ENCODE results near the gene ARHGAP5.

The ARHGAP5 gene

GRCh38 chr14:32085845-32086383, 8.8 kb downstream of the ARHGAP5 start:
- Histone ChIP-seq H3K9me2 (ENCODE audit: low read depth, low read length) (no peaks in the 10 kb centered on the region), H3K4me2 (ENCODE audit: low read length) (no peak overlapping the region), H3K9ac (ENCODE audit: low read length) (no peak overlapping the region), H3K36me3 (ENCODE audit: insufficient read depth, low read length) (no peaks in the 10 kb centered on the region), H3K9me3 (ENCODE audit: low read length) (no peaks in the 10 kb centered on the region), H3K27ac (ENCODE audit: low read depth, low read length, poor library complexity, severe bottlenecking) (no peak overlapping the region), H3K79me2 (ENCODE audit: insufficient read depth, low read length) (no peaks in the 10 kb centered on the region), H2AFZ (ENCODE audit: low read length) (no peak overlapping the region), H3K4me1 (ENCODE audit: insufficient read depth, low read length, severe bottlenecking) (no peaks in the 10 kb centered on the region), H4K20me1 (ENCODE audit: insufficient read depth, low read length) (no peaks in the 10 kb centered on the region), H3K27me3 (ENCODE audit: insufficient read depth, low read length) (no peaks in the 10 kb centered on the region), H3K4me3 (ENCODE audit: low read depth, low read length, poor library complexity, severe bottlenecking) (no peak overlapping the region), H3F3A (ENCODE audit: insufficient read depth, low read length) (no peaks in the 10 kb centered on the region)
- no peak for TF ChIP-seq CTCF (IDR thresholded peaks at IDR 0.05; ENCODE audit: low read length)
- no peak for TF ChIP-seq EZH2 (IDR thresholded peaks at IDR 0.05; ENCODE audit: borderline replicate concordance, low read length)

GRCh38 chr14:32087173-32087861, 10.2 kb downstream of the ARHGAP5 start:
- Histone ChIP-seq H2AFZ (ENCODE audit: low read length) (no peak overlapping the region), H3K27ac (ENCODE audit: low read depth, low read length, poor library complexity, severe bottlenecking) (no peak overlapping the region), H3K27me3 (ENCODE audit: insufficient read depth, low read length) (no peaks in the 10 kb centered on the region), H3K9me2 (ENCODE audit: low read depth, low read length) (no peaks in the 10 kb centered on the region), H3F3A (ENCODE audit: insufficient read depth, low read length) (no peaks in the 10 kb centered on the region), H3K4me3 (ENCODE audit: low read depth, low read length, poor library complexity, severe bottlenecking) (no peak overlapping the region), H4K20me1 (ENCODE audit: insufficient read depth, low read length) (no peaks in the 10 kb centered on the region), H3K9ac (ENCODE audit: low read length) (no peak overlapping the region), H3K9me3 (ENCODE audit: low read length) (no peaks in the 10 kb centered on the region), H3K4me2 (ENCODE audit: low read length) (no peak overlapping the region), H3K36me3 (ENCODE audit: insufficient read depth, low read length) (no peaks in the 10 kb centered on the region), H3K79me2 (ENCODE audit: insufficient read depth, low read length) (no peaks in the 10 kb centered on the region), H3K4me1 (ENCODE audit: insufficient read depth, low read length, severe bottlenecking) (no peaks in the 10 kb centered on the region)
- TF ChIP-seq CTCF (IDR thresholded peaks at IDR 0.05; ENCODE audit: low read length) (no peak), EZH2 (IDR thresholded peaks at IDR 0.05; ENCODE audit: borderline replicate concordance, low read length) (no peak)

GRCh38 chr14:32087907-32088306, 10.8 kb downstream of the ARHGAP5 start:
- Histone ChIP-seq H3K9ac (ENCODE audit: low read length) (no peak overlapping the region), H3K79me2 (ENCODE audit: insufficient read depth, low read length) (no peaks in the 10 kb centered on the region), H3K4me2 (ENCODE audit: low read length) (no peak overlapping the region), H3K9me2 (ENCODE audit: low read depth, low read length) (no peaks in the 10 kb centered on the region), H3F3A (ENCODE audit: insufficient read depth, low read length) (no peaks in the 10 kb centered on the region), H3K4me1 (ENCODE audit: insufficient read depth, low read length, severe bottlenecking) (no peaks in the 10 kb centered on the region), H3K27me3 (ENCODE audit: insufficient read depth, low read length) (no peaks in the 10 kb centered on the region), H3K27ac (ENCODE audit: low read depth, low read length, poor library complexity, severe bottlenecking) (no peak overlapping the region), H2AFZ (ENCODE audit: low read length) (no peak overlapping the region), H3K9me3 (ENCODE audit: low read length) (no peaks in the 10 kb centered on the region), H4K20me1 (ENCODE audit: insufficient read depth, low read length) (no peaks in the 10 kb centered on the region), H3K4me3 (ENCODE audit: low read depth, low read length, poor library complexity, severe bottlenecking) (no peak overlapping the region), H3K36me3 (ENCODE audit: insufficient read depth, low read length) (no peaks in the 10 kb centered on the region)
- TF ChIP-seq CTCF (IDR thresholded peaks at IDR 0.05; ENCODE audit: low read length): no peak
- no peak for TF ChIP-seq EZH2 (IDR thresholded peaks at IDR 0.05; ENCODE audit: borderline replicate concordance, low read length)

All from OCI-LY1 (cell line).